BE2C (cell line): Measurements from ENCODE around the gene DCAF10.

Experiments
- DNase-seq: peaks from one replicate; pipeline ENCODE4 v3.0.0-alpha.2; 2020
- H3K27me3 ChIP-seq: fragments of 250-450 bp; sonication (Bioruptor Pico); 2 replicates; pipeline ENCODE4 v1.5.1; 2020; ENCODE audit warnings: mild to moderate bottlenecking
- H3K36me3 ChIP-seq: fragments of 250-450 bp; sonication (Bioruptor Pico); 2 replicates; pipeline ENCODE4 v1.5.1; 2020; ENCODE audit warnings: mild to moderate bottlenecking
- H3K4me1 ChIP-seq: fragments of 250-450 bp; sonication (Bioruptor Pico); 2 replicates; pipeline ENCODE4 v1.5.1; 2020
- H3K4me3 ChIP-seq: 2 replicates; pipeline ENCODE4 v1.5.1; 2011; ENCODE audit warnings: low read depth, low read length
- H3K9me3 ChIP-seq: fragments of 250-450 bp; sonication (Bioruptor Pico); 2 replicates; pipeline ENCODE4 v1.5.1; 2020
- TF ChIP-seq, protein P1 (sequence below): IDR thresholded peaks from 2 replicates; pipeline ENCODE4 v1.5.1; 2012; ENCODE audit warnings: mild to moderate bottlenecking, low read depth, low read length

The DCAF10 gene

DNA sequence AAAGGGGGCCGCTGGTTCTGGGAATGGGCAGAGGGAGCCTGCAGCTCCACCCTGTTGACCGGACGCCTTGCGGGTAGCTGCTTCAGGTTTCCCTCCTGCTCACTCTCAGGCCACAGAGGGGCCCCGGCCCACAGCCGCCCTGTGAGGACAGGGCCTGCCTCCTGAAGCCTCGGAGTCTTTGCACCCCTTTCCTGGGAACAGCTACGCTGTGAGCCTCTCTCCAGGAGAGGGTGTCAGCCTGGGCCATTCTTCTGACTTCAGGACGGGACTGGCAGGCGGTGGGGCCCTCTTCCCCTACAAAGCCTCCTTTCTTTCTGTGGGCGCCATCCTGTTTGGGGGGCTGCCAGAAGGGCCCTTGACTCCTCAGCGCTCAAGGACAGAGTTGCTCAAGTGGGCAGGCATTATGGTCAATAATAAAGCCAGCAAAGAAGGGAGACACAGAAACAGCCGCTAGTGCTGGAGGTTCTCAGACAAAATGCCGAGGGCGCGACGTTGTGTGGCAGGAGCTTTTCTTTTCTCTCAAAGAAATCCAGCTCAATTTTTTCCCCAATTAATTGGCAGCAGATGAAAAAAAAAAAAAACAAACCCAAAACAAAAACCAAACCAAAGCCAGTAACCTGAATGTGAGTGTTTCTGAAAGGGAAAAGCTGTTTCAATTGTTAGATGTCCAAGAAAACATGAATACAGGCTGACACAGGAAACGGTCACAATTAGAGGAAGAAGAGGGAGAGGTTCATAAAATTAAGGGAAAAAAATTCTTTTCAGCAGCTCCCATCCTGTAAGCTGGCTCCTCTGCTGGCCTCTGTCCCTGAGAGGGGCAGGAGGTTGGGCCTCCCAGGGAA is 116.1 kb downstream of the DCAF10 start:
- TF ChIP-seq, protein P1, sequence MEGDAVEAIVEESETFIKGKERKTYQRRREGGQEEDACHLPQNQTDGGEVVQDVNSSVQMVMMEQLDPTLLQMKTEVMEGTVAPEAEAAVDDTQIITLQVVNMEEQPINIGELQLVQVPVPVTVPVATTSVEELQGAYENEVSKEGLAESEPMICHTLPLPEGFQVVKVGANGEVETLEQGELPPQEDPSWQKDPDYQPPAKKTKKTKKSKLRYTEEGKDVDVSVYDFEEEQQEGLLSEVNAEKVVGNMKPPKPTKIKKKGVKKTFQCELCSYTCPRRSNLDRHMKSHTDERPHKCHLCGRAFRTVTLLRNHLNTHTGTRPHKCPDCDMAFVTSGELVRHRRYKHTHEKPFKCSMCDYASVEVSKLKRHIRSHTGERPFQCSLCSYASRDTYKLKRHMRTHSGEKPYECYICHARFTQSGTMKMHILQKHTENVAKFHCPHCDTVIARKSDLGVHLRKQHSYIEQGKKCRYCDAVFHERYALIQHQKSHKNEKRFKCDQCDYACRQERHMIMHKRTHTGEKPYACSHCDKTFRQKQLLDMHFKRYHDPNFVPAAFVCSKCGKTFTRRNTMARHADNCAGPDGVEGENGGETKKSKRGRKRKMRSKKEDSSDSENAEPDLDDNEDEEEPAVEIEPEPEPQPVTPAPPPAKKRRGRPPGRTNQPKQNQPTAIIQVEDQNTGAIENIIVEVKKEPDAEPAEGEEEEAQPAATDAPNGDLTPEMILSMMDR, result no peak
- no peaks in the 10 kb centered on the region for H3K9me3 ChIP-seq
- H3K4me1 ChIP-seq, result peaks cover 9% of the 10 kb centered on the region
- peaks cover 20% of the 10 kb centered on the region for H3K36me3 ChIP-seq
- DNase-seq, result no peak
- H3K27me3 ChIP-seq, result no peaks in the 10 kb centered on the region
- H3K4me3 ChIP-seq, result no peak overlapping the region
